Pancreas (tissue), 10 donors: ENCODE data around the gene BCAS3. TPM values are rescaled to one million over a fixed set of nuclear protein-coding genes. Genes with fewer than 3 reads are reported as not detected.
"Not testable (repeated sequence)": the region's sequence is repeated elsewhere in the genome, so short reads cannot be mapped to it uniquely, and the experiment has no call there.

ENCODE experiments used
- ATAC-seq, 4 donors: fragments of 200-7000 bp; cut with Tn5 transposase; one replicate each; pipeline versions ENCODE4 v1.8.0 to v1.9.1; 2020; ENCODE audit warnings: mild to moderate bottlenecking in 4 of 4, moderate library complexity in 4 of 4
- DNase-seq, 6 donors: peaks; one replicate each; pipeline ENCODE4 v3.0.0-alpha.2; 2020
- FAIRE-seq: peaks from 2 replicates; lab custom pipeline; 2012; peaks lifted over from hg19 to GRCh38; lab: Jason Lieb, UNC
- H3K27ac ChIP-seq, 4 donors: fragments of 200-600 bp; sonication (generic); 1 replicate in 3 of 4; 2 replicates in 1 of 4; pipeline versions ENCODE4 v1.5.0 to v1.8.0; 2020
- H3K27me3 ChIP-seq, 4 donors: fragments of 200-600 bp; one replicate each; pipeline ENCODE4 v1.8.0; 2021
- H3K36me3 ChIP-seq, 3 donors: fragments of 200-600 bp; sonication (generic) in 1 of 3; one replicate each; pipeline versions ENCODE4 v1.5.0 to v1.8.0; 2020 to 2021
- H3K4me1 ChIP-seq, 3 donors: fragments of 200-600 bp; one replicate each; pipeline ENCODE4 v1.8.0; 2021
- H3K4me3 ChIP-seq, 4 donors: fragments of 200-600 bp; sonication (generic) in 2 of 4; one replicate each; pipeline versions ENCODE4 v1.5.0 to v1.8.0; 2020 to 2021
- H3K9me3 ChIP-seq, 4 donors: fragments of 200-600 bp; one replicate each; pipeline ENCODE4 v1.8.0; 2021
- WGBS, 2 donors: extraction: QIAGEN DNeasy Blood & Tissue Kit; methylation state at CpG; one replicate each; pipeline ENCODE4 v1.1.7; 2013; 5-methylcytosine and 5-hydroxymethylcytosine counted together
- intact Hi-C, 3 donors: fragments of 100-400 bp; cut with DNase I; formaldehyde crosslinking; loops; one replicate each; pipeline versions ENCODE4 v1.11.1 to v1.14.2; 2022
- polyA plus RNA-seq, 2 donors: library from polyadenylated mRNA; stranded (reverse); fragments of 200-250 nt; gene quantifications; one replicate each; pipeline ENCODE4 v1.2.3, GENCODE V29; 2013
- total RNA-seq, 6 donors: library from RNA; stranded (reverse); fragmentation: NEBNext Ultra II Directional in 4 of 6; extraction: Animal tissue kit (Norgen Biotek cat#: 25700) in 4 of 6; gene quantifications; one replicate each; pipeline versions ENCODE4 v1.2.1 to v1.2.4, GENCODE V29; 2021 to 2023
- TF ChIP-seq, protein P1 (sequence below), 4 donors: fragments of 200-600 bp; sonication (generic) in 3 of 4; IDR thresholded peaks; one replicate each; pipeline versions ENCODE4 v1.5.0 to v1.8.0; 2021; ENCODE audit warnings: antibody characterized with exemption in 4 of 4
- donor health status: healthy with polysubstance abuse.
- donor health status: DM: no; HTN: no; CAD: no; lungs with moderate emphysema.
- donor health status: DM: no; HTN: no; CAD: no.
- donor health status: control.
- donor health status: control.
- donor health status: Bipolar disorder and iron deficiency.
- donor health status: DM: yes; HTN: yes; CAD: no.
- donor health status: DM: no; HTN: no; CAD: no.
- donor health status: DM: no; HTN: no; CAD: no.
- donor health status: DM: yes; HTN: yes; CAD: no.

The BCAS3 gene
- total and polyA plus RNA-seq, 8 donors = 4.6 to 27.7 (median 13.2) TPM

DNA sequence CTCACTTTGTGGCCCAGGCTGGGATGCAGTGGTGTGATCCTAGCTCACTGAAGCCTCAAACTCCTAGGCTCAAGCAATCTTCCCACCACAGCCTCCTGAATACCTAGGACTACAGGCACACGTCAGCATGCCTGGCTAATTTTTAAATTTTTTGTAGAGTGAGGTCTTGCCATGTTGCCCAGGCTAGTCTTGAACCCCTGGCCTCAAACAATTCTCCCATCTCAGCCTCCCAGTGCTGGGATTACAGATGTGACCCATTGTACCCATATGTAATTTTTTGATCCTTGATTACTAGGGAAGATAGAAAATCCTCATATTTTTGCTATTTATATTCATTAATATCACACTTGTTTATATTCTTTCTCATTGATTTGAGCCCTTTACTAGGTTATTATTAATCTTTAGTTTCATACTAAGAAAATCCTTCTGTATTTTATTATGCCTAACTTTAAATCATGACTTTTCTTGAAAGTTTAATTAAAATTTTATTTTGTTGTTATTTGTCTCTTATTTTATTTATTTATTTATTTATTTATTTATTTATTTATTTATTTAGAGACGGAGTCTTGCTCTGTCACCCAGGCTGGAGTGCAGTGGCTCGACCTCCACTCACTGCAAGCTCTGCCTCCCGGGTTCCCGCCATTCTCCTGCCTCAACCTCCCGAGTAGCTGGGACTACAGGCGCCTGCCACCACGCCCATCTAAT lies 75.4 kb downstream of the BCAS3 start:
- FAIRE-seq (no peak), ATAC-seq (no peak), DNase-seq (no peak)
- Histone ChIP-seq H3K27me3 (no peaks in the 10 kb centered on the region), H3K4me3 (no peak overlapping the region), H3K4me1 (no peaks in the 10 kb centered on the region), H3K9me3 (no peaks in the 10 kb centered on the region), H3K27ac (no peak overlapping the region), H3K36me3 (no peaks in the 10 kb centered on the region)
- WGBS, 2 donors = 93 to 97% methylated on average over 8 of the region's 8 CpGs
- TF ChIP-seq, protein P1, sequence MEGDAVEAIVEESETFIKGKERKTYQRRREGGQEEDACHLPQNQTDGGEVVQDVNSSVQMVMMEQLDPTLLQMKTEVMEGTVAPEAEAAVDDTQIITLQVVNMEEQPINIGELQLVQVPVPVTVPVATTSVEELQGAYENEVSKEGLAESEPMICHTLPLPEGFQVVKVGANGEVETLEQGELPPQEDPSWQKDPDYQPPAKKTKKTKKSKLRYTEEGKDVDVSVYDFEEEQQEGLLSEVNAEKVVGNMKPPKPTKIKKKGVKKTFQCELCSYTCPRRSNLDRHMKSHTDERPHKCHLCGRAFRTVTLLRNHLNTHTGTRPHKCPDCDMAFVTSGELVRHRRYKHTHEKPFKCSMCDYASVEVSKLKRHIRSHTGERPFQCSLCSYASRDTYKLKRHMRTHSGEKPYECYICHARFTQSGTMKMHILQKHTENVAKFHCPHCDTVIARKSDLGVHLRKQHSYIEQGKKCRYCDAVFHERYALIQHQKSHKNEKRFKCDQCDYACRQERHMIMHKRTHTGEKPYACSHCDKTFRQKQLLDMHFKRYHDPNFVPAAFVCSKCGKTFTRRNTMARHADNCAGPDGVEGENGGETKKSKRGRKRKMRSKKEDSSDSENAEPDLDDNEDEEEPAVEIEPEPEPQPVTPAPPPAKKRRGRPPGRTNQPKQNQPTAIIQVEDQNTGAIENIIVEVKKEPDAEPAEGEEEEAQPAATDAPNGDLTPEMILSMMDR (IDR thresholded peaks at IDR 0.05) = no peak
- intact Hi-C loops = no loop called here

DNA sequence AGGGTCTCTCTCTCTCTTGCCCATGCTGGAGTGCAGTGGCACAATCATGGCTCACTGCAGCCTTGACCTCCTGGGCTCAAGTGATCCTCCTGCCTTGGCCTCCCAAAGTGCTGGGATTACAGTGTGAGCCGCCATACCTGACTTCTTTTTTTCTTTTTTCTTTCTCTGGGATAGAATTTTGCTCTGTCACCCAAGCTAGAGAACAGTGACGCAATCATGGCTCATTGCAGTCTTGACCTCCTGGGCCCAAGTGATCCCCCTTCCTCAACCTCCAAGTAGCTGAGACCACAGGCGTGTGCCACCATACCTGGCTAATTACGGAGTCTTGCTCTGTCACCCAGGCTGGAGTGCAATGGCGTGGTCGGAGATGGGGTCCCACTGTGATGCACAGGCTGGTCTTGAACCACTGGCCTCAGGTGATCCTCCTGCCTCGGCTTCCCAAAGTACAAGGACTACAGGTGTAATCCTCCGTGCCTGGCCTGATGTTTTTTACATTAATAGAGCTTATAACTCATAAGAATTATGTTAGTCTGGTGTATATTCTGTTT lies 76.5 kb downstream of the BCAS3 start:
- H3K9me3 ChIP-seq = no peaks in the 10 kb centered on the region
- intact Hi-C loops = no loop called here
- H3K4me3 ChIP-seq = no peak overlapping the region
- TF ChIP-seq, protein P1 (IDR thresholded peaks at IDR 0.05) = no peak
- FAIRE-seq = no peak
- no peak for DNase-seq
- H3K36me3 ChIP-seq = no peaks in the 10 kb centered on the region
- no peaks in the 10 kb centered on the region for H3K4me1 ChIP-seq
- ATAC-seq = no peak
- no peaks in the 10 kb centered on the region for H3K27me3 ChIP-seq
- 72% methylated on average over 8 of the region's 8 CpGs for WGBS, 2 donors
- H3K27ac ChIP-seq = no peak overlapping the region

- FAIRE-seq, DNase-seq, H3K27ac ChIP-seq, H3K4me3 ChIP-seq, H3K36me3 ChIP-seq, H3K27me3 ChIP-seq, ATAC-seq, H3K9me3 ChIP-seq, intact Hi-C loops, H3K4me1 ChIP-seq: not testable (repeated sequence)
- 80 to 88% methylated on average over 11 to 12 of the region's 12 CpGs for WGBS, 2 donors
Measured at GRCh38 chr17:60756798-60757197, 79.1 kb downstream of the BCAS3 start.

- intact Hi-C loops = no loop called here
- no peak for ATAC-seq
- Histone ChIP-seq H3K4me1 (no peaks in the 10 kb centered on the region), H3K27me3 (no peaks in the 10 kb centered on the region), H3K36me3 (no peaks in the 10 kb centered on the region), H3K4me3 (no peak overlapping the region), H3K27ac (no peak overlapping the region), H3K9me3 (no peaks in the 10 kb centered on the region)
- DNase-seq = no peak
- TF ChIP-seq, protein P1 (IDR thresholded peaks at IDR 0.05) = no peak
- WGBS, 2 donors = 87 to 97% methylated on average over 1 of the region's 1 CpG
- FAIRE-seq = no peak
Measured at GRCh38 chr17:60757437-60757836, 79.8 kb downstream of the BCAS3 start.

GRCh38 chr17:60759756-60760155 lies 82.1 kb downstream of the BCAS3 start:
- TF ChIP-seq, protein P1 (IDR thresholded peaks at IDR 0.05) = no peak
- no peak for ATAC-seq
- no peak for FAIRE-seq
- H3K4me1 ChIP-seq = no peaks in the 10 kb centered on the region
- H3K27me3 ChIP-seq = no peaks in the 10 kb centered on the region
- no peaks in the 10 kb centered on the region for H3K9me3 ChIP-seq
- DNase-seq = no peak
- no peaks in the 10 kb centered on the region for H3K36me3 ChIP-seq
- no peak overlapping the region for H3K27ac ChIP-seq
- intact Hi-C loops = no loop called here
- H3K4me3 ChIP-seq = no peak overlapping the region

DNA sequence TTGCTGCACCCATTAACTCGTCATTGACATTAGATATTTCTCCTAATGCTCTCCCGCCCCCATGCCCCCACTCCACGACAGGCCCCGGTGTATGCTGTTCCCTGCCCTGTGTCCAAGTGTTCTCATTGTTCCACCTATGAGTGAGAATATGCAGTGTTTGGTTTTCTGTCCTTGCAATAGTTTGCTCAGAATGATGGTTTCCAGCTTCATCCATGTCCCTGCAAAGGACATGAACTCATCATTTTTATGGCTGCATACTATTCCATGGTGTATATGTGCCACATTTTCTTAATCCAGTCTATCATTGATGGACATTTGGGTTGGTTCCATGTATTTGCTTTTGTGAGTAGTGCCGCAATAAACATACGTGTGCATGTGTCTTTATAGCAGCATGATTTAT lies 83.7 kb downstream of the BCAS3 start:
- intact Hi-C loops, H3K4me3 ChIP-seq, DNase-seq, H3K27me3 ChIP-seq, FAIRE-seq, ATAC-seq, H3K4me1 ChIP-seq, H3K27ac ChIP-seq, H3K9me3 ChIP-seq, H3K36me3 ChIP-seq: not testable (repeated sequence)
- WGBS, 2 donors = 89 to 94% methylated on average over 6 of the region's 6 CpGs
